HFF-Myc (cell line): Measurements from ENCODE around the gene CARS1.

Experiments
- DNase-seq: peaks from one replicate; pipeline ENCODE4 v3.0.0-alpha.2; 2011; ENCODE audit warnings: low read depth; ENCODE audit errors: extremely low read depth
- H3K4me3 ChIP-seq: replicated peaks from 2 replicates; pipeline ENCODE4 v1.5.1; 2011; ENCODE audit warnings: low read depth, mild to moderate bottlenecking, control low read depth, low read length
- TF ChIP-seq, protein P1 (sequence below): IDR thresholded peaks from 2 replicates; pipeline ENCODE4 v1.5.1; 2012; ENCODE audit warnings: mild to moderate bottlenecking, low read depth, low read length, control low read depth; ENCODE audit errors: missing control alignments

CARS1 gene

DNA sequence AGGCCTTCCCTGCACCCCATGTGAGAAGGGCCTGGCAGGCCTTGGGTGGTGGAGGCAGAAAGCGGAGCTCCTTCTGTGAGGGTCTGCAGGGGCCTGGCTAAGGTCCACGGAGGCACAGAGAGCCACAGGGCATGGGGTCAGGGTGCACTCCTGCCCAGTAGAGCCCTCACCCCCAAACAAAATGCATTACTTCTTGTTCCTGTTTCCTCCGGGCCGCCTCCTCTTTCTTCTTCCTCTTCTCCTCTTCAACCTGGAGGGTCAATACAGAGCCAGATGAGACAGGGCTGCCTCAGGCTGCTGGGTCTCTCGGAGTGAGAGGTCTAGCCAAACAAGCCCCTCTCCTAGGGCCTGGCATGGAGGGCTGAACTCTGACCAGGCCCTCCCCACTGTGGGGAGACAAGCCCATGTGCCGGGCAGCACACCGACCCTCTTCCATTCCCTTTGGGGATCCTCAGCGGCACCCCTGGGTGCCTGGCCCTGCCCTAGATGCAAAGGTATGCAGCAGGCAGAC is 54.8 kb downstream of the CARS1 start:
- no peak overlapping the region for H3K4me3 ChIP-seq
- TF ChIP-seq, protein P1, sequence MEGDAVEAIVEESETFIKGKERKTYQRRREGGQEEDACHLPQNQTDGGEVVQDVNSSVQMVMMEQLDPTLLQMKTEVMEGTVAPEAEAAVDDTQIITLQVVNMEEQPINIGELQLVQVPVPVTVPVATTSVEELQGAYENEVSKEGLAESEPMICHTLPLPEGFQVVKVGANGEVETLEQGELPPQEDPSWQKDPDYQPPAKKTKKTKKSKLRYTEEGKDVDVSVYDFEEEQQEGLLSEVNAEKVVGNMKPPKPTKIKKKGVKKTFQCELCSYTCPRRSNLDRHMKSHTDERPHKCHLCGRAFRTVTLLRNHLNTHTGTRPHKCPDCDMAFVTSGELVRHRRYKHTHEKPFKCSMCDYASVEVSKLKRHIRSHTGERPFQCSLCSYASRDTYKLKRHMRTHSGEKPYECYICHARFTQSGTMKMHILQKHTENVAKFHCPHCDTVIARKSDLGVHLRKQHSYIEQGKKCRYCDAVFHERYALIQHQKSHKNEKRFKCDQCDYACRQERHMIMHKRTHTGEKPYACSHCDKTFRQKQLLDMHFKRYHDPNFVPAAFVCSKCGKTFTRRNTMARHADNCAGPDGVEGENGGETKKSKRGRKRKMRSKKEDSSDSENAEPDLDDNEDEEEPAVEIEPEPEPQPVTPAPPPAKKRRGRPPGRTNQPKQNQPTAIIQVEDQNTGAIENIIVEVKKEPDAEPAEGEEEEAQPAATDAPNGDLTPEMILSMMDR = no peak
- no peak for DNase-seq

DNA sequence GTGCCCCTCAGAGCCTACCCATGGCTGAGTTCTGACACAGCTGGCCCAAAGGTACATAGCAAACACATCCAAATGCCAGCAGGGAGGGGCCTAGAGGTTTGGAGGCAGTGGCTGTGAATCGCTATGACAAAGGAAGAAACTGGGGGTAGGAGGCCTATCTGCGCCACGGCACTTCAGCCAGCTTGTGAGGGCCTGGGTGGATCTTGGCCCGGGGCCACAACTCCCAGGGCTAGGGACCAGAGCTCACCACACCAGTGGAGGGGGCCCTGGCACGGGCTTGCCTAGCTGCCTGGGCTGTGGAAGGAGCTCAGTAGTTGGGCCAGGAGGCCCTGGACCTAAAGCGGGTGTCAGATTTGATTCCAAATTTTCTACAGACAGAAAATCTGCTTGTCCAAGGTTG is 55.7 kb downstream of the CARS1 start:
- DNase-seq = no peak
- TF ChIP-seq, protein P1 = no peak
- H3K4me3 ChIP-seq = no peak overlapping the region

DNA sequence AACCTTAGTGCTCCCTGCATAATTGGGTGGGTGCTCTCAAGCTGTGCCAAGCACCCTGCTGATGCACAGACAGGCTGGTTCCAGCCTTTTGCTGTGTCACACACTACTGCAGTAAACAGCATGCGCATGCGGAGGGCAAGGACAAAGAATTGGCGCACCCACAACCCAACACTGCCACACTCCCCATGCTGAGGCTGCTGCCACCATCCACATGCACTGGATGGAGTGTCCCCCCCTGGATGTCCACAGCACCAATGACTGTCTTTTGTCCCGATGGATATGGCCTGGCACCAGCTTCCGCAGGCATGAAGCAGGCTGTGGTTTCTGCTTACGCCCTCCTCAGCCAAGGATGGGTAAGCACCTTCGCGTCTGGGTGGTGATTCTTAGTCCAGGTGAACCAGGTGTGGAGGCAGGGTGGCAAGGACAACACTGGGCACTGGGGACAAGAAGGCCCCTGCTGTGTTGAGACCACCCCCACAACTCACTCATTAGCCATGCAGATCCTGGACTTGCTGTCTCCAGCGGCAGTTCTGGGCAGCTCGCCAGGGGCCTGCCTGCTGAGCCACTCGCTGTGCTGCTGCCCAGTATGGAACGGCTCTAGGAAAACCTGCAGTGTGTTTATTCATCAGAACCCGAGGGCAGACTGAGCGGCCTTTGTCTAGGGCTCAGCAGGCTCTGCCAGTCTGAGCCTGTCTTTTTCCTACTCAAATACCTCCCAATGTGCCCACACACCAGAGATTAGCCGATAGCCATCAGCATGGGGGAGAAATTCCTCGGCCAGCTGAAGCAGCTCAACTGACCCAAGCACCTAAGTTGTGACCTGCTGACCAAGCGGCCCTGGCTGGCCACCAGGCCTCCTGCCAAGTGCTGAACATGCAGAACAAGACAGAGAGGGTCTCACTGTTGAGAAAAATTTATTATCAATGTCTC is 56.9 kb downstream of the CARS1 start:
- TF ChIP-seq, protein P1 = no peak
- DNase-seq = no peak
- H3K4me3 ChIP-seq = no peak overlapping the region

DNA sequence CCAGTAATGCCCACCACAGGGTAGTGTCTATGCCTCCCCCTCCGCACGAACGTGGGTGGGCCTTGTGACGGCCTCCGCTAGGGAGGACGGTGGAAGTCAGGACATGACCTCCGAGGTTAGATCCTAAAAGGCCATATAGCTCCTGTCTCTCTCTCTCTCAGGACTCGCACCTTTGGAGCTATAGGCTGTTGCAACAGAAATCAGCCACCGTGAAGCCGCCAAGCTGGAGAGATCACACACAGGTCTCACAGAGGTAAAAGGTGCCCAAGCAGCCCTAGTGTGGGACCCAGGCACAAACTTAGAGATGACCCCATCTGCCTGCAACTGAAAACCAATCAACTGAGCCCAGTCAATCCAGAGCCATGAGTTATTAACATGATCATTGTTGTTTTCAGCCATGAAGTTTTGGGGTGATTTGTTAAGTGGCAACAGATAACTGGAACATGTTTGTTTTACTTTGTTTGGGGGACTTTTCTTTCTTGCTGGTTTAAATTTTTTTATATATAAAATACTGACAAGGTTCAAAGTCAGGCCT is 57.7 kb downstream of the CARS1 start:
- H3K4me3 ChIP-seq = no peak overlapping the region
- no peak for DNase-seq
- TF ChIP-seq, protein P1 = no peak

DNA sequence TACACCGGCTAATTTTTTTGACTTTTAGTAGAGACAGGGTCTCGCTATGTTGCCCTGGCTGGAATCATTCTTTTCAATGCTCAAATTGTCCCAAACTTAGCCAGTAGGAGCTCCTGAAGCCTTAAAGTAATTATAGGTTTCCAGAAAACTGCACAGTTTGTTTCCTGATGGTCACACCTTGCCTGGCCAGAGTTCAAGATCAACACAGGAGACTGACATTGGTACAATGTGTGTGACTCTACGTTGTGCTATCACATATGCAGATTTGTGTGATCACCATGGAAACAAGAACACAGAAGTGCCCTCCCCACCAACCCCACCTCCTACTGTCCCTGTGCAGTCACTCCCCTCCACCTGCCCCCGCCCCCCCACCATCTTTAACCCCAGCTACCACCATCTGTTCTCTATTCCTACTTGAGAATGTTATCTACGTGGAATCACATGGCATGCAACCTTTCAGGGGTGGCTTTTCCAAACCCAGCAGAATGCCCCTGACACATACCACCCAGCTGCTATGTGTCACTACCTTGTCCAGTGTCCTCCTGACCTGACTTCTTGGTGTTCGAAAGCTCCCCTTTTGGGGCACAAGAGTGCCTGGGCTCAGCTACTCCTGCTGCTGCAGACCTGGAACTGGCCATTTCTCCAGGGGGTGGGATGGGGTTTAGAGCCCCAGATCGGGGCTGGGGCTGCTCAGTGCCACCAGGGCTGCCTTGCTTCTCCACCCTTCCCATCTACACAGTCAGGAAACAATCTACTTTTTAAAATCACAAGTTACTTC is 59.0 kb downstream of the CARS1 start:
- TF ChIP-seq, protein P1 = no peak
- no peak overlapping the region for H3K4me3 ChIP-seq
- DNase-seq = no peak

DNA sequence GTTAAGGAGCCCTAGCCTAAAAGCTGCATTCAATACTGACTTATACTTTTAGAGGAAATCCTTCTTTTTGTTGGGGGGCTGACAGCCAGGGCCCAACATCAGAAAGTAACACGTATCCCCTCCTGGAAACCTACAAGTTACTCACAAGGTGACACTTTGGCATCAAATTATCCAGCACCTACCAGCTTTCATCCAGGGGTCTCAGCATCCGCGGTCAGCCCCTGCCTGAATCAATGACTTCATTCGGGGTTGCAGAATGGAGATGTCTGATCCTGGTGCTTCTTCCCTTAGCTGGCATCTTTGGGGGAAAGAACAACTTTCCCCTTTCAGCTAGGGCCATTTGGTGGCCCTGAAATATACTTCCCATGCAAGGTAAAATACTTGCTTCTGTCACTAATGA is 59.8 kb downstream of the CARS1 start:
- DNase-seq = no peak
- no peak overlapping the region for H3K4me3 ChIP-seq
- TF ChIP-seq, protein P1 = no peak
